GM12874 (cell line): ENCODE measurements around the gene PRDM16.

Experiments
- CTCF ChIP-seq: IDR thresholded peaks from 2 replicates; pipeline ENCODE4 v1.5.1; 2011; ENCODE audit warnings: low read depth, mild to moderate bottlenecking, control low read depth, low read length, moderate library complexity; ENCODE audit not compliant: insufficient read depth

PRDM16 gene

GRCh38 chr1:3311711-3312110, 242.7 kb downstream of the PRDM16 start:
- TF ChIP-seq CTCF, result no peak

GRCh38 chr1:3312310-3312897, 243.4 kb downstream of the PRDM16 start:
- no peak for TF ChIP-seq CTCF

- TF ChIP-seq CTCF, result no peak
Observed at GRCh38 chr1:3312898-3313575, 244.0 kb downstream of the PRDM16 start.

- TF ChIP-seq CTCF, result no peak
Observed at GRCh38 chr1:3313576-3313950, 244.6 kb downstream of the PRDM16 start.

- no peak for TF ChIP-seq CTCF
Observed at GRCh38 chr1:3314491-3315381, 245.7 kb downstream of the PRDM16 start.

- no peak for TF ChIP-seq CTCF
Observed at GRCh38 chr1:3315399-3316339, 246.7 kb downstream of the PRDM16 start.
